ENCODE results near the gene SPTBN1. TPM values are rescaled to one million over a fixed set of nuclear protein-coding genes. Genes with fewer than 3 reads are reported as not detected.
A peak's percentile ranks its signal among the peaks of the same experiment; 100 is the strongest.

The SPTBN1 gene
- total and polyA plus RNA-seq, 2 experiments from 2014 or later: 125 to 435 TPM

DNA sequence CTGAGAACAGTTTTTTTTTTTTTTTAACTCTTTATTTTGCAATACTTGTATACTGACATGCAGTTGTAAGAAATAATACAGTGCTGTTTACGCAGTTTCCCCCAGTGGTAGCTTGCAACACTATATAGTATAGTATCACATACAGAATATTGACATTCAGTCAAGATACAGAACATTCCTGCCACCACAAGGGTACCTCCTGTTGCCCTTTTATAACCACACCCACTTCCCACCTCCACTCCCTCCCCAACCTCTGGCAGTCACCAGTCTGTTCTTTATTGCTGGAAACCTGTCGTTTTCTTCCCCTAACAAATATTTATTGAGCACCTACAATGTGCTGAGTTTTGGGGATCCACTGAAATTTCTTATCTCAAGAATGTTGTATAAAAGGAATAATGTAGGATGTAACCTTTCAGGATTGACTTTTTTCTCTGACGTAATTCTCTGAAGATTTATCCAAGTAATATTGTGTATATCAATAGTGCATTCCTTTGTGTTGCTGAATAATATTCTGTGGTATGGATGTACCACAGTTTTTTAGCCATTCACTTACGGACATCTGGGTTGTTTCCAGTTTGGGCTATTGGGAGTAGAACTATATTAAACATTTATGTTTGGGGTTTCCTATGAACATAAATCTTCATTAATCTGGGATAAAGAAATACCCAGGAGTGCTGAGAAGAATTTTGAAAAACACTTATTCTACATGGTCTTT is 215.9 kb downstream of the SPTBN1 start:
- H3K9me3 ChIP-seq (ENCODE audit: low read depth): no peaks in the 10 kb centered on the region
- TF ChIP-seq, protein P1, sequence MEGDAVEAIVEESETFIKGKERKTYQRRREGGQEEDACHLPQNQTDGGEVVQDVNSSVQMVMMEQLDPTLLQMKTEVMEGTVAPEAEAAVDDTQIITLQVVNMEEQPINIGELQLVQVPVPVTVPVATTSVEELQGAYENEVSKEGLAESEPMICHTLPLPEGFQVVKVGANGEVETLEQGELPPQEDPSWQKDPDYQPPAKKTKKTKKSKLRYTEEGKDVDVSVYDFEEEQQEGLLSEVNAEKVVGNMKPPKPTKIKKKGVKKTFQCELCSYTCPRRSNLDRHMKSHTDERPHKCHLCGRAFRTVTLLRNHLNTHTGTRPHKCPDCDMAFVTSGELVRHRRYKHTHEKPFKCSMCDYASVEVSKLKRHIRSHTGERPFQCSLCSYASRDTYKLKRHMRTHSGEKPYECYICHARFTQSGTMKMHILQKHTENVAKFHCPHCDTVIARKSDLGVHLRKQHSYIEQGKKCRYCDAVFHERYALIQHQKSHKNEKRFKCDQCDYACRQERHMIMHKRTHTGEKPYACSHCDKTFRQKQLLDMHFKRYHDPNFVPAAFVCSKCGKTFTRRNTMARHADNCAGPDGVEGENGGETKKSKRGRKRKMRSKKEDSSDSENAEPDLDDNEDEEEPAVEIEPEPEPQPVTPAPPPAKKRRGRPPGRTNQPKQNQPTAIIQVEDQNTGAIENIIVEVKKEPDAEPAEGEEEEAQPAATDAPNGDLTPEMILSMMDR (IDR thresholded peaks at IDR 0.05; ENCODE audit: low read depth, low read length): no peak
- H3K27me3 ChIP-seq: no peaks in the 10 kb centered on the region
- peak in 1 of 2 donors; percentile 32 for DNase-seq (ENCODE audit: low read depth in 1 of 2, low spot score in 1 of 2)
- H3K4me3 ChIP-seq: no peak overlapping the region
- H3K4me1 ChIP-seq (ENCODE audit: low read depth): no peaks in the 10 kb centered on the region
- peaks cover 33% of the 10 kb centered on the region for H3K36me3 ChIP-seq
- H3K27ac ChIP-seq: no peak overlapping the region

DNA sequence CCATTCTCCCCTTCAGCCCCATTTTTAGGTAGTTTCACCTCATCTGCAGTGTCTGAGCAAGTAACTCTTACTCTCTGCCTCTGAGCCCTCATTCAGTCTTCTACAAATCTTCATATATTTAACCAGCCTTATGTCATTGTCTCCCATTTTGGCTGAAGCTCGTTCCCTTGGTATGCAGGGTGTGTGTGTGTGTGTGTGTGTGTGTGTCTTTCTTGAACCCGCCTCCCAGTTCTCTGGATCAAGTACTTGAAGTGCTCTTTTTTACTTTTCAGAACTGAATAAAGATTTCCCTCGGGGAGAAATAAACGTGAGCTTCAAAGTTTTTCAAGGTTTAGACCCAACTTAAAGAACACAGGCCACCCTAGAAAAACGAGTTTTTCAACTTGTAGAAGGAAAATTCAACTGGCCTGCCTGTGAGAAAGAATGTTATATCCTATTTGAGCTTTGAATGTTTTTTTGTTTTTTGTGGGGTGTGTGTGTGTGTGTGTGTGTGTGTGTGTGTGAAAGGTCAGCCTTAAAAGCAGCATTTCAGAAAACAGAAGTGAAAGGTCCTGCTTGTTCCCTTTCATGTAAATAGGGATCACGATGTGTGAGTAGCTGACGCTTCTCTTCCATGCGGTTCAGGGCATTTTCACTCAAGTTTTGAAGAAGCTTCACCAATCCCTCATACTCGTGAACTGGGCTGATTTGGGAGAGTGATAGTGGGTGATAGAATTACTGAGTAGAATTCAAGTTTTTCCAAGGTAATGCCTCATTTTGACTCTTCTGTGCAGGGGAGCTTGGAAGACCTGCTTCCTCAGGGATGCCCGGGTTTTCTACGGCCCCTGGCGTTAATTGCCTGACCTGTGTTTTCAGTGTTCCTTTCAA is 216.7 kb downstream of the SPTBN1 start:
- Histone ChIP-seq H3K4me3 (no peak overlapping the region), H3K4me1 (ENCODE audit: low read depth) (no peaks in the 10 kb centered on the region), H3K9me3 (ENCODE audit: low read depth) (no peaks in the 10 kb centered on the region), H3K36me3 (peaks cover 25% of the 10 kb centered on the region), H3K27ac (no peak overlapping the region), H3K27me3 (no peaks in the 10 kb centered on the region)
- TF ChIP-seq, protein P1 (IDR thresholded peaks at IDR 0.05; ENCODE audit: low read depth, low read length): no peak
- no peak for DNase-seq (ENCODE audit: low read depth in 1 of 2, low spot score in 1 of 2)

DNA sequence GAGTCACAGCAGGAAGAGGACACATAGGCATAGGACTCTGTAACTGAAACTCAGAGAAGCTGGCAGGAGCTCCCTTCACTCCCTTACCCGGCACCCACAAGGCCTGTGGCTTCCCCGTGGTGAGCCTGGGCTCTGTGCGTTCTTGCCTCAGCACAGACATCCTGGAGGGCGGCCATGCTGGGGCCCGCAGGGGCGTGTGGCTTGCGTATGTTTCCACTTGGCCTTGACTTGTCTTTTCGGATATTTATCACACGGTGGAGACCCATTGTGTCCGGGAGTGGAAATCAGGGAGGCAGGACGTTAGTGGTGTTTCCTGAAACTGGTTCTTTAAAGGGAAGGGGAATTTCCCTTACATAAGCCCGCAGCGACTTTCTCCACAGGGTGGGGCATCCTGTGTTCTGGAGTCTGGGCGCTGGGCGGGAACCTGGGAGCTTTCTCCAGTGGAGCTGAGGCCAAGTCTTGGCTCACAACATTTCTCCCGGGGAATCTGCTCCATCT is 217.4 kb downstream of the SPTBN1 start:
- TF ChIP-seq, protein P1 (IDR thresholded peaks at IDR 0.05; ENCODE audit: low read depth, low read length): no peak
- H3K27ac ChIP-seq: no peak overlapping the region
- peak in 1 of 2 donors; percentile 88 for DNase-seq (ENCODE audit: low read depth in 1 of 2, low spot score in 1 of 2)
- no peaks in the 10 kb centered on the region for H3K9me3 ChIP-seq (ENCODE audit: low read depth)
- no peak overlapping the region for H3K4me3 ChIP-seq
- H3K4me1 ChIP-seq (ENCODE audit: low read depth): no peaks in the 10 kb centered on the region
- no peaks in the 10 kb centered on the region for H3K27me3 ChIP-seq
- peaks cover 18% of the 10 kb centered on the region for H3K36me3 ChIP-seq

DNA sequence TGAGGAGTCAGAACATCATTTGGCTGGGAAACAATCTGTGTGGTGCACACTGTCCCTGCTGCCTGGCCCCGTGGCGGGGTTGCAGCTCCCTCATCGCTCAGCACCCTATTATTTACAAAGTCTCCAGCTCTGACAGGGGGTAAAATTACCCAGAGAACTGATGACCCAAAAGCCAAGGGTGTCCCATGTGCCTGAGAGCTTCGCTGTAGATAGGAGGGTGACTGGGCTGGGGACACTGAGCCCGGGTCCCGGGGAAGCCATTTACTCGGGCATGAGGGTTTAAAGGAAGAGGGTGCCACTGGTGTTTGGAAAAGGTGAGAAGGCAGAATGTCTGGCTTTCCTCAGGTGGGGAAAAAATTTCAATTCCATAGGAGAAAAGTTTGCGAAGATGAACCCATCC is 219.2 kb downstream of the SPTBN1 start:
- DNase-seq (ENCODE audit: low read depth in 1 of 2, low spot score in 1 of 2): no peak

DNA sequence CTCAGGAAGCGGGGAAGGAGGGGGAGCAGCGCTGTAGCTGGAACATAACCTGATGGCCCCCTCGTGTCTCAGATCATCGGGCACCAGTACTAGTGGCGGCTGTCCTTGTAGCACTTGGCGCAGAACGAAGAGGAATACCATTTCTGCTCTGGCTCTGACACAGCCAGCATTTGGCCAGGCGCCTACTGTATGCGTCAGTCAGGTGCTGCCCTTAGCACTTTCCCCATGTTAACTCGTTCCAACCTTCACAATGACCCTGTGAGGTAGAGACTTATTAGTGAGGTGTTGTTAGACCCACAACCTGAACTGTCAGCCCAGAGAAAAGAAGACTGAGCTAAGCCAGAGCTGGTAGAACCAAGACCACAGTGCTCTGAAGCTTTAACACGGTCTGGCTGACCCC is 219.6 kb downstream of the SPTBN1 start:
- Histone ChIP-seq H3K4me1 (ENCODE audit: low read depth) (no peaks in the 10 kb centered on the region), H3K27ac (no peak overlapping the region), H3K9me3 (ENCODE audit: low read depth) (no peaks in the 10 kb centered on the region), H3K4me3 (no peak overlapping the region), H3K27me3 (no peaks in the 10 kb centered on the region), H3K36me3 (peaks cover 5% of the 10 kb centered on the region)
- TF ChIP-seq, protein P1 (IDR thresholded peaks at IDR 0.05; ENCODE audit: low read depth, low read length): no peak
- DNase-seq (ENCODE audit: low read depth in 1 of 2, low spot score in 1 of 2): no peak

More for the DNA sequence above, 219.2 kb downstream of the SPTBN1 start:
- Histone ChIP-seq H3K4me3 (no peak overlapping the region), H3K9me3 (ENCODE audit: low read depth) (no peaks in the 10 kb centered on the region), H3K27ac (no peak overlapping the region), H3K36me3 (peaks cover 6% of the 10 kb centered on the region), H3K27me3 (no peaks in the 10 kb centered on the region), H3K4me1 (ENCODE audit: low read depth) (no peaks in the 10 kb centered on the region)
- TF ChIP-seq, protein P1 (IDR thresholded peaks at IDR 0.05; ENCODE audit: low read depth, low read length): no peak
